Left colon (tissue), 2 donors: Measurements from ENCODE around the gene ATP6AP1. TPM values are rescaled to one million over a fixed set of nuclear protein-coding genes. Genes with fewer than 3 reads are reported as not detected.
A peak's percentile ranks its signal among the peaks of the same experiment; 100 is the strongest.

Experiments used
- ATAC-seq: fragments of 200-7000 bp; cut with Tn5 transposase; one replicate; pipeline ENCODE4 v1.9.1; 2020; ENCODE audit warnings: mild to moderate bottlenecking, moderate library complexity
- DNase-seq, 2 donors: peaks; one replicate each; pipeline ENCODE4 v3.0.0-alpha.2; 2020
- intact Hi-C, 2 donors: fragments of 100-400 bp; cut with DNase I in 1 of 2; cut with micrococcal nuclease in 1 of 2; formaldehyde crosslinking; loops; one replicate each; pipeline versions ENCODE4 v1.11.2 to v1.14.0; 2022; cut with DNase I, micrococcal nuclease
- total RNA-seq, 2 donors: library from RNA; stranded (reverse); fragmentation: NEBNext Ultra II Directional; extraction: Animal tissue kit (Norgen Biotek cat#: 25700); gene quantifications; one replicate each; pipeline ENCODE4 v1.2.1, GENCODE V29; 2021
- donor health status: DM: no; HTN: no; CAD: no.
- donor health status: DM: yes; HTN: yes; CAD: no.

Gene ATP6AP1
- total RNA-seq, 2 donors from 2014 or later = 100 to 105 TPM

GRCh38 chrX:154440623-154441357, 12.3 kb downstream of the ATP6AP1 start:
- no peak for ATAC-seq
- intact Hi-C loops = no loop called here
- no peak for DNase-seq

DNA sequence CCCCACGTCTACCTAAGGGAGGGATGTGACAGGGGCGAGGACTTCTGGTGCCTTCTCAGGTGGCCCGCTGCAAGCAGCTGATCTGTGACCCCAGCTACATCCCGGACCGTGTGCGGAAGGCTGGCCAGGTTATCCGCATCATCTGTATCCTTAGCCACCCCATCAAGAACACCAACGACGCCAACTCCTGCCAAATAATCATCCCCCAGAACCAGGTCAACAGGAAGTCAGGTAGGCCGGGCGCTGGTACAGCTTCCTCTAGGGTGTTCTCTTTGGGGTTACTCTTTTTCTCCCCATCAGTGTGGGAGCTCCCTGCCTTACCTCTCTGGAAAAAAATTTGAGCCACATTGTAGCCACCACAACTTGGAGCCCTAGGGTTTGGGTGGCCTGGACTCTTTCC, 13.1 kb downstream of the ATP6AP1 start:
- DNase-seq = no peak
- no peak for ATAC-seq
- intact Hi-C loops = no loop called here

- DNase-seq (no peak), ATAC-seq (no peak)
- intact Hi-C loops = no loop called here
These were observed 13.7 kb downstream of the ATP6AP1 start for GRCh38 chrX:154441984-154442707.

DNA sequence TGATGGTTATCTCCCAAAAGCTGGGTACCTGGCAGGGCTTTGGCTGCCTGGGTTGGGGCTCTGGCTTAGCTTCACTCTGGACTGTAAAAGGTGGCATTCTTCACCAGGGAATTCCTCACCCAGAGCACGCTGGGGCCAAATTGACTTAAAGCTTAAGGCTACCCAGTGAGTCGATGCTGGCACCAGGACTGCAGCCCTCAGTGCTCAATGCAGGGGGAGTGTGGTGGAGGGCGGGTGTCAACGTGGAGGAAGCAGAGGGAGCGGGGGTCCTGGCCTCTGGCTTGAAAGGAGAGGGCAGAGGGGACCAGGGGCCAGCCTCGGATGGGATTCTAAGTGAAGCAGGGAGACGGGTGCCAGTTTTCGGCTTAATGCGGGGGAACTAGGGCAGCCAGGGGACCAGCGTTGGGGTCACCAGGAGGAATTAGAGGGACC, 15.0 kb downstream of the ATP6AP1 start:
- no peak for DNase-seq
- no peak for ATAC-seq
- intact Hi-C loops = no loop called here

DNA sequence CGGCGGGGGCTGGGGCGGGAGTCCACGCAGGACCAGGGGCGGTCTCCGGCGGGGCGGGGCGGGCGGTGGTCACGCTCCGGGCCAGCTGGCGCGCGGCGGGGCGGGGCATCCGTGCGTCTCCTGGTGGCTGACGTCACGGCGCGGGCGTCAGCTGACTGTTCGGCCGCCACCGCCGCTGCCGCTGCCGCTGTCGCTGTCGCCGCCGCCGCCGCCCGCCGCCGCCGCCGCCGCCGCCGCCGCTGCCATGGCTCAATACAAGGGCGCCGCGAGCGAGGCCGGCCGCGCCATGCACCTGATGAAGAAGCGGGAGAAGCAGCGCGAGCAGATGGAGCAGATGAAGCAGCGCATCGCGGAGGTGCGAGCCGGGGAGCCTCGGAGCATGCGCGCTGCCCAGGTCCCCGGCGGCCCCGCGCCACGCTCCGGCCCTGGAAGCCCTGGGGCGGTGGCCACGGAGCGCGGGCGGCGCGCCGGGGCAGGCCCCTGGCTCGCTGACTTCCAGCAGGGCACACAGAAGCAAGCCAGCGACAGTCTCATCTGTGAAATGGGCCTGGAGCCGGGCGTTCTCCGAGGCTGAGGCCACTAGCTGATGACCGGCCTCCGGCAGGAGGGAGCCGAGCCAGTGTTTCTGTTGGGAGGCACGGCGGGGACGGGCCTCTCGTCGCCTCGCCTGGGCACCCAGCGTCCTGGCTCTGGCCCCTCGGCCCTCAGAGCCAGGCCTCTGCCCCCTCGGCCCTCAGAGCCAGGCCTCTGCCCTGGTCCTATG, 15.7 kb downstream of the ATP6AP1 start, which contains the start of gene FAM50A:
Gene FAM50A, plus strand, starts transcription at position 150 of the 763 bp plus-strand sequence. Its CDS starts 95 bp downstream, at position 245.
- ATAC-seq (peak; percentile 91), DNase-seq (peak; percentile 74 to 87)
- intact Hi-C loops = no loop called here

GRCh38 chrX:154444755-154445246, 16.3 kb downstream of the ATP6AP1 start:
- DNase-seq = no peak
- intact Hi-C loops = no loop called here
- ATAC-seq = peak; percentile 16

DNA sequence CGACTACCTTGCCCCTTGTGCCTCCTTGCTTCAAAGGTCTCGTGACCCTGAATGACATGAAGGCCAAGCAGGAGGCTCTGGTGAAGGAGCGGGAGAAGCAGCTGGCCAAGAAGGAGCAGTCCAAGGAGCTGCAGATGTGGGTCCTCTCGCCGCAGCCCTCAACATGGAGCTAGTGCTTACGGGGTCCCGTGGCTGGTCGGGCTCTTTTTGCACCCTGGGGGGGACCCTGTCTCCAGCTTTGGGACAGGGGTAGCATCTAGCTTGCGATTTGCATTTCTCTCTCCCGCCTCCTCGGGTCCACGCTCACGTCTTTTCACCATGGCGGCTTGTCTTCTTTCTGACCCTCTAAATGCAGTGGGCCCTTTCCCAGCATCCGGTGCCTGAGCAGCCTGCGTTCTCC, 17.3 kb downstream of the ATP6AP1 start:
- ATAC-seq = no peak
- no peak for DNase-seq
- intact Hi-C loops = no loop called here

DNA sequence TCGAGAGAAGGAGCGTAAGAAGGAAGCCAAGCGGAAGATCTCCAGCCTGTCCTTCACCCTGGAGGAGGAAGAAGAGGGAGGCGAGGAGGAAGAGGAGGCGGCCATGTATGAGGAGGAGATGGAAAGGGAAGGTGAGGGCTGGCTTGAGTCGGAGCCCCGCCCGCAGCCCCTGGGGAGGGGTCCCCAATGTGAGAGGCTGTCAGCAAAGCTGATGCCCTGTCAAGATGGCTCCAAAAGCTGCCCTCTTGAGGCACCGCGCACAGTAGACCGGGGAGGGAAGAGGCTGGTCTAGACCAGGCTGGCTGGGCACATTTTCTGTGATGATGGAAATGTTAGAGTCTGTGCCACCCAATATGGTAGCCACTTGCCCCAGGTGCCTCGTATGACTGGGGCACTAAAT, 18.0 kb downstream of the ATP6AP1 start:
- no peak for DNase-seq
- no peak for ATAC-seq
- intact Hi-C loops = no loop called here

GRCh38 chrX:154448484-154448883, 20.0 kb downstream of the ATP6AP1 start:
- ATAC-seq = no peak

DNA sequence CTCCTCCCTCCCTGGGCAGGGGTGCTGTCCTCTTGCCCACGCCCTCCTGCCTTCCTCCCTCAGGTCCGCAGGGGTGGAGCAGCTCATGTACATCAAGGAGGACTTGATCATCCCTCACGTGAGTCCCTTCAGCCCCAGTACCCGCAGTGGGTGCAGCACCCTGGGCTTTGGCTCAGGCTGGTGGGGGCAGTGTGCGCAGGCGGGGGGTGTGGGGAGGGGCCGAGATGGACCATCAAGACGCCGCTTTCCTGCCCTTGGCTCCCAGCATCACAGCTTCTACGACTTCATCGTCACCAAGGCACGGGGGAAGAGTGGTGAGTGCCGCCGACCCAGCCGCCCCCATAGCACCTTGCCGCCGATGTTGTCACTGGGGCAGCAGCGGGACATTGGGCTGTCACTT, 21.1 kb downstream of the ATP6AP1 start:
- intact Hi-C loops = no loop called here
- DNase-seq (no peak), ATAC-seq (no peak)

More at GRCh38 chrX:154448484-154448883, 20.0 kb downstream of the ATP6AP1 start:
- intact Hi-C loops = no loop called here
- DNase-seq = no peak

DNA sequence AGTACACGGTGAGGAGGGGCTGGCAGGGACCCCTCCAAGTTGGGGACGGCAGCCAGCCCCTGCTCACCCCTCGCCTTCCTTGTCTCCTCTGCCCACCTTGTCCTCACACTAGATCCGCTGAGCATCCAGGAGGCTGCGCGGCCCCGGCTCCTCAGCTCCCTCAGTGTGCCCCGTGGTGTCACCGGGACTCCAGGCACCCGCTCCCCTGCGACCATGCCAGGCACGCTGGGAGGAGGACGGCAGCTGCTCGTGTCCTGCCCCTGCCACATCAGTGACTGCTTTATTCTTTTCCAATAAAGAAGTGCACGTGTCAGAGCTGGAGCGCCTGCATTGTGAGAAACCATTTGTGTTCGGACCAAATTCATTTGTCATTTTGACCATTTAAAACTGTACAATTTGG, 21.8 kb downstream of the ATP6AP1 start:
- DNase-seq = no peak
- ATAC-seq = no peak
- intact Hi-C loops = no loop called here

DNA sequence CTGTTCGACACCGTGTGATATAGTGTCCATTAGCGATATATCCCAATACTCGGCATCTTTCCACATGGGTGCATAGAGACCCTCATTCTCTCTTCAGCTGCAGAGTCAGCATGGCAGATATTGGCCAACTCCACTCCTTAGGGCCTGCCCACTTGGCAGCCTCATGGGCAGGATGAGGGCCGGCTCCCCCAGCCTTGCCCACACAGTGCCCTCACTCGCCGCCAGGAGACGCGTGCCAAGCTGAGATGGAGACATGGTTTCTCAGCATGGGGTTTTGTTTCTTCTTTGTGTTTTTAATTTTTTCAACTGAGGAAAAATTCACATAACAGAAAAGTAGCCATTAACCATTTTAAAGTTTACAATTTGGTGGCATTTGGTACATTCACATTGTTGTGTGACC, 24.3 kb downstream of the ATP6AP1 start:
- ATAC-seq (no peak), DNase-seq (no peak)
- intact Hi-C loops = no loop called here

- ATAC-seq (peak; percentile 82), DNase-seq (peak; percentile 62 to 71)
- intact Hi-C loops = no loop called here
These were observed 29.1 kb downstream of the ATP6AP1 start for GRCh38 chrX:154457491-154458115.

- ATAC-seq (peak; percentile 63), DNase-seq (peak in 1 of 2 donors; percentile 64)
- intact Hi-C loops = no loop called here
These were observed 29.9 kb downstream of the ATP6AP1 start, which contains the start of gene PLXNA3 for GRCh38 chrX:154458116-154458953. Gene PLXNA3 (plus strand): TSS chrX:154458281. CDS start chrX:154460184, 1,903 bp downstream.

DNA sequence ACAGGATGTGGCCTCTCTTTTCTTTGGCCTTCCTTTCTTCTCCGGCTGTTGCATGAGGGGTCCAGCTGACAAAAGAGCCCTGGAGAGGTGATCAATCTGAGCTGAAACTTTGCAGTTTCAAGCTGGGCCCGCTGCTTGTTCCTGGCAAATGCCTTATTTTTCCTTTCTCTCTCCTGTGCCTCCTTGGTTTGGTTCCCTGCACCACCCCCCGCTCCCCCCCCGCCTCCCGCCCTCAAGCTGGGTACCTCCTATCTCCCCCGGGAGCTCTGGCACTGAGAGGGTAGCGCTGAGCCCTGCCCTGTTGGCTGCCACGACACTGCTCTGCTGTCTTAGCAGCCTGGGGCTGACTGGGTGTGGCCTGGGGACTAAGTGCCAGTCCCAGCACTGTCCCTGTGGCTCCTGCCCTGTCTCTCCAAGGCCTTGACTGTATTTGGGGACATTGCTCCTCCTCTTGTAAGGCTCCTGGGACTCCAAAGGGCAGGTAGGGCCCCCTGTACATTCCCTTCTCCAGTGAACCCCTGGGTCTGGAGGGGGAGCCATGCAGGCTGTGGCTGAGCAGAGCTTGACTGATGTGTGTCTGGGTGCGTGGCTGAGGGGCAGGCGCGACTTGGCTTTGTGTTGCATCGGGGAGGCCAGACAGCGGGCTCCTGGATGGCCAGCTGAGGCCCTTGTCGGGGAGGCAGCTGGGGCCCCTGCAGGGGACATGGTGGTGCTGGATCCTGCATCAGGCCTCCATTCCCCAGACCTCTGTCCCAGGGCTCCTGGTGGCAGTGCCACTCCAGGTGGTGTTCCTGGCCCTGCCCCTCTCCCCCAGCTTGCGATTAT, 30.7 kb downstream of the ATP6AP1 start:
- intact Hi-C loops = no loop called here
- DNase-seq = peak; percentile 67 to 69

DNA sequence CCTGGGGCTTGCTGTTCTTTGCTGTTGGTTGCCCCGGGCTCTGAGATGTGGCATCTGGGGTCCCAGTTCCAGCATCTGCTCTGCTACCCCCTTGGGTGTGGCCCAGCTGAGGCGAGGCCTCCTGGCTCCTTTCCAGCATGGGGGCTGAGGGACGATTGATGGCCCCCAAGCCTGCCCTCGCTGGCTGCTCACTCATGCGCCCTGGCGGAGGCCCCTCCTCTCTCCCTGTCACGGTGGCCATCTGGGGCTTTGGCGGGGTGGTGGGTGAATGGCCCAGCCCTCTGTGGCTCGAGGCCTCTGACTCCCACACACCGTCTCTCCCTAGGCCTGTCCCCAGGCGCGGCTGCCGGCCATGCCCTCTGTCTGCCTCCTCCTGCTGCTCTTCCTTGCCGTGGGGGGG, 31.4 kb downstream of the ATP6AP1 start:
- DNase-seq (no peak), ATAC-seq (no peak)
- intact Hi-C loops = no loop called here

More for the DNA sequence above, 30.7 kb downstream of the ATP6AP1 start:
- ATAC-seq = peak; percentile 80

DNA sequence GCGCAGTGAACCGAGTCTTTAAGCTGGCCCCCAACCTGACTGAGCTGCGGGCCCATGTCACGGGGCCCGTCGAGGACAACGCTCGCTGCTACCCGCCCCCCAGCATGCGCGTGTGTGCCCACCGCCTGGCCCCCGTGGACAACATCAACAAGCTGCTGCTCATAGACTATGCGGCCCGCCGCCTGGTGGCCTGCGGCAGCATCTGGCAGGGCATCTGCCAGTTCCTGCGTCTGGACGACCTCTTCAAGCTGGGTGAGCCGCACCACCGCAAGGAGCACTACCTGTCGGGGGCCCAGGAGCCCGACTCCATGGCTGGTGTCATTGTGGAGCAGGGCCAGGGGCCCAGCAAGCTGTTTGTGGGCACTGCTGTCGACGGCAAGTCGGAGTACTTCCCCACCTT, 31.8 kb downstream of the ATP6AP1 start:
- DNase-seq (no peak), ATAC-seq (no peak)
- intact Hi-C loops = no loop called here
